Progenitor cell of endocrine pancreas (in vitro differentiated cells): ENCODE results near the gene ENTR1. TPM values are rescaled to one million over a fixed set of nuclear protein-coding genes. Genes with fewer than 3 reads are reported as not detected.

Experiments
- DNase-seq: peaks from one replicate; pipeline ENCODE4 v3.0.0; 2021; ENCODE audit warnings: low spot score; ENCODE audit not compliant: unreplicated experiment
- H3K27ac Mint-ChIP-seq: 2 replicates; pipeline ENCODE4 v1.8.0; 2021; ENCODE audit warnings: mild to moderate bottlenecking, moderate library complexity, mixed read lengths
- H3K27me3 Mint-ChIP-seq: 2 replicates; pipeline ENCODE4 v1.8.0; 2021; ENCODE audit warnings: mixed read lengths
- H3K36me3 Mint-ChIP-seq: 2 replicates; pipeline ENCODE4 v1.8.0; 2022; ENCODE audit warnings: mixed read lengths; ENCODE audit not compliant: insufficient read depth
- H3K4me1 Mint-ChIP-seq: 2 replicates; pipeline ENCODE4 v1.8.0; 2021; ENCODE audit warnings: low read depth, mixed read lengths
- H3K4me3 Mint-ChIP-seq: 2 replicates; pipeline ENCODE4 v1.8.0; 2021; ENCODE audit warnings: low read depth, mild to moderate bottlenecking, moderate library complexity, mixed read lengths
- H3K9me3 Mint-ChIP-seq: 2 replicates; pipeline ENCODE4 v1.8.0; 2021; ENCODE audit warnings: low read depth, mixed read lengths
- total RNA-seq: library from RNA; stranded (reverse); gene quantifications from 2 replicates; pipeline ENCODE4 v1.2.1, GENCODE V29; 2021
- TF ChIP-seq, protein P1 (sequence below): fragments of 200-600 bp; sonication (generic); IDR thresholded peaks from one replicate; pipeline ENCODE4 v1.5.0; 2021; ENCODE audit warnings: antibody characterized with exemption, mild to moderate bottlenecking; ENCODE audit not compliant: unreplicated experiment

ENTR1 gene
- total RNA-seq, 1 donor from 2014 or later, result 70.9 TPM

DNA sequence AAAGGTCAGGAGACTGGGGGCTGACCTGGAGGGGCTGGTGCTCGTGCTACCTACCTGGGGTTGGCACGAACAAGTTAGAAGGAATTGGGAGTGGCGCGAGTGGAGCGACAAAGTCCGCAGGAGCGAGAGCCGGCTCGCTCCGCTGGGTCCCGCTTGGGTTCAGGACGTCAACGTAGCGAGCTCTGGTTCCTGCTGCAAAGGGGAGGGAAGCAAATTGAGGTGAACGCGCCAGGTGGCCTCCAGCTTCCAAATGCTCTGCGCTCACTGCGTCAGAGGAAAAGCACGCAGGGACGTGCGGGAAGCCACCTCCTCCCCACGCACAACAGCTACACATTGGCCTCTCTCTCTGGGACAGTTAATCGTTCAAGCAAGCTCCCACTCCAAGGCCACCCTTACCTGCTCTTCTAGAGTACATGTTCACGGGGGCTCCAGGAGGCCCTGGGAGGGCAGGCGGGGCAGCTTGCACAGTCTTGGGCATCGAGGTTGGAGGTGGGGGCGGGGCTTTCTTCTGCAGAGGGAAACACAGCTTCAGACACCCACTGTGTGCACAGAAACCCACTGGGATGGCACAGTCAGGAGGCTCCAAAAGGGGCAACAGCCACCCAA, 36.9 kb upstream of the ENTR1 start:
- DNase-seq, result no peak
- TF ChIP-seq, protein P1, sequence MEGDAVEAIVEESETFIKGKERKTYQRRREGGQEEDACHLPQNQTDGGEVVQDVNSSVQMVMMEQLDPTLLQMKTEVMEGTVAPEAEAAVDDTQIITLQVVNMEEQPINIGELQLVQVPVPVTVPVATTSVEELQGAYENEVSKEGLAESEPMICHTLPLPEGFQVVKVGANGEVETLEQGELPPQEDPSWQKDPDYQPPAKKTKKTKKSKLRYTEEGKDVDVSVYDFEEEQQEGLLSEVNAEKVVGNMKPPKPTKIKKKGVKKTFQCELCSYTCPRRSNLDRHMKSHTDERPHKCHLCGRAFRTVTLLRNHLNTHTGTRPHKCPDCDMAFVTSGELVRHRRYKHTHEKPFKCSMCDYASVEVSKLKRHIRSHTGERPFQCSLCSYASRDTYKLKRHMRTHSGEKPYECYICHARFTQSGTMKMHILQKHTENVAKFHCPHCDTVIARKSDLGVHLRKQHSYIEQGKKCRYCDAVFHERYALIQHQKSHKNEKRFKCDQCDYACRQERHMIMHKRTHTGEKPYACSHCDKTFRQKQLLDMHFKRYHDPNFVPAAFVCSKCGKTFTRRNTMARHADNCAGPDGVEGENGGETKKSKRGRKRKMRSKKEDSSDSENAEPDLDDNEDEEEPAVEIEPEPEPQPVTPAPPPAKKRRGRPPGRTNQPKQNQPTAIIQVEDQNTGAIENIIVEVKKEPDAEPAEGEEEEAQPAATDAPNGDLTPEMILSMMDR, result no peak
- peaks cover 32% of the 10 kb centered on the region for H3K36me3 Mint-ChIP-seq
- no peak overlapping the region for H3K27ac Mint-ChIP-seq
- no peaks in the 10 kb centered on the region for H3K9me3 Mint-ChIP-seq
- H3K4me3 Mint-ChIP-seq, result no peak overlapping the region
- H3K27me3 Mint-ChIP-seq, result no peaks in the 10 kb centered on the region
- H3K4me1 Mint-ChIP-seq, result no peaks in the 10 kb centered on the region

DNA sequence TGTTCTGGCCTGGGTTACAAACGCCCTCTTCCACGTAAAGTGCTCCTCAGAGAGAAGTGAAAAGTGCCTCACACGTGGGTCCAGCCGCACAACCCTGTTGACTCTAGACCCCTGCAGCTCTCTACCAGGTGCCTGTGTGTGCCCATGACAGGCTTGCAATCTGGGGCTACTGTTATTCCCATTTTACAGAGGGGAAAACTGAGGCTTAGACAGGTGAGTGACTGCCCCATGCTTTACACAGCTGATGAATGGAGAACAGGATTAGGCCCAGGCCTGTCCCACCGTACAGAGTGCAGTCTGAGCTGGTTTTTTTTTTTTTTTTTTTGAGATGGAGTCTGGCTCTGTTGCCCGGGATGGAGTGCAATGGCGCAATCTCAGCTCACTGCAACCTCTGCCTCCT, 35.4 kb upstream of the ENTR1 start:
- H3K4me1 Mint-ChIP-seq, result no peaks in the 10 kb centered on the region
- H3K9me3 Mint-ChIP-seq, result no peaks in the 10 kb centered on the region
- no peak for DNase-seq
- TF ChIP-seq, protein P1, result no peak
- no peaks in the 10 kb centered on the region for H3K27me3 Mint-ChIP-seq
- H3K4me3 Mint-ChIP-seq, result no peak overlapping the region
- H3K36me3 Mint-ChIP-seq, result peaks cover 29% of the 10 kb centered on the region
- no peak overlapping the region for H3K27ac Mint-ChIP-seq

DNA sequence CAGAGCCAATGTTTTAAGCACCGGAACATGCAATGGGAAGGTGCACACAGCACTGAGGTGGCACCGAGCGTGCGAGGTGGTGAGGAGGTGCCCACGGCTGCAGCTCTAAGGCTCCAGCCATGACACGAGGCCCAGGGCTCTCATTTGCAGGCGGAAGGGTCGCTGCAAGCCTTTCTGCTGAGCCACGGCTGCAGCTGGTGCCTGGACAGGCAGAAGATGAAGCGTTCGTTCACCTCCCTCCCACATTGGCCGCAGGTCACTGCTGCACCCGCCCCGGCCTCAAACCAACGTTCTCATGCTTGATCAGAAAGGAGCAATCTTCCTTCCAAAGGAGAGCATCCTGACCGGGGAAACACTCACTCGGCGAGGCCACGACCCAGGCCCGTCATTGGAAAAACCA, 33.7 kb upstream of the ENTR1 start:
- H3K9me3 Mint-ChIP-seq, result no peaks in the 10 kb centered on the region

DNA sequence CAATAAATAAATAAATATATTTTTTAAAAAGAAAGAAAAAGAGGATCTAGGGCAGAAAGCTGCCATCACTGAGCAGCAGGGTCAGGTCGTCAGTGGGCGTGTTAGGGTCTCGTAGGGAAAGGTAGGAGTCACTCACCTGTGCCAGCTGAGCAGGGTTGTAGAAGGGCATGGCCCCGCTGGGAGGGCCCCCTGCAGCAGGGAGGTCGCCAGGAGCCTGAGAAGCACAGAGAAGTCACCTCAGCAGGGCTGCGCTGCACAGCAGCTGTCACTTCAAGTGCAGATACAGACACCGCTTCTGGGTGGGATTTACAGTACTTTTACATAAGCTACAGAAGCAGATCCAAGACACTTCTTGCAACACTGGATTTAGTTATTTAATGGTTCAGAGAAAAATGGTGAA, 33.3 kb upstream of the ENTR1 start:
- no peak for DNase-seq
- Mint-ChIP-seq H3K4me1 (no peaks in the 10 kb centered on the region), H3K27ac (no peak overlapping the region), H3K27me3 (no peaks in the 10 kb centered on the region), H3K4me3 (no peak overlapping the region), H3K36me3 (peaks cover 25% of the 10 kb centered on the region), H3K9me3 (no peaks in the 10 kb centered on the region)
- TF ChIP-seq, protein P1, result no peak

More for the DNA sequence above, 33.7 kb upstream of the ENTR1 start:
- H3K27me3 Mint-ChIP-seq, result no peaks in the 10 kb centered on the region
- TF ChIP-seq, protein P1, result no peak
- no peak overlapping the region for H3K4me3 Mint-ChIP-seq
- H3K27ac Mint-ChIP-seq, result no peak overlapping the region
- no peaks in the 10 kb centered on the region for H3K4me1 Mint-ChIP-seq
- peaks cover 25% of the 10 kb centered on the region for H3K36me3 Mint-ChIP-seq
- DNase-seq, result no peak

DNA sequence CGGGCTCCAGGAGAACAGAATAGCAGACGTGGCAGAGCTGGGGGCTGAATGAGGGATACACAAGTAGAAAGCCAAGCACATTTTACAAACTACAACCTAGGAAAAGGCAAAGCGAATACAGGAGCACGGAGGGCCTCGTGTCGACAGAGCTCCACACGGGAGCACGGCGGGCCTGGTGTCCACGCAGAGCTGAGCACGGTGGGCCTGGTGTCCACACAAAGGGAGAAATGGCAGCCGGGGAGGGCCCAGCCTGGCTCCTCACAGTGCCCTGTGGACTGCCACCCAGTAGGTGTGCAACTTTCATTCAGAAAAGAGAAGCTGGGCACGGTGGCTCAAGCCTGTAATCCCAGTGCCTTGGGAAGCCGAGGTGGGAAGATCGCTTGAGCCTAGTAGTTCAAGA, 32.7 kb upstream of the ENTR1 start:
- TF ChIP-seq, protein P1, result no peak
- Mint-ChIP-seq H3K4me3 (no peak overlapping the region), H3K27ac (no peak overlapping the region), H3K9me3 (no peaks in the 10 kb centered on the region), H3K36me3 (peaks cover 24% of the 10 kb centered on the region), H3K27me3 (no peaks in the 10 kb centered on the region), H3K4me1 (peaks cover 4% of the 10 kb centered on the region)
- no peak for DNase-seq
